Spleen (tissue), 11 donors: ENCODE data around the gene FUT8. TPM values are rescaled to one million over a fixed set of nuclear protein-coding genes. Genes with fewer than 3 reads are reported as not detected.
A peak's percentile ranks its signal among the peaks of the same experiment; 100 is the strongest.

Experiments
- DNase-seq: peaks from one replicate; pipeline ENCODE4 v3.0.0-alpha.2; 2020
- H3K27ac ChIP-seq, 8 donors: fragments of 200-600 bp; sonication (generic) in 7 of 8; 1 replicate in 4 of 8; 2 replicates in 4 of 8; pipeline versions ENCODE4 v1.5.0 to v1.8.0; 2016 to 2021; ENCODE audit warnings: inconsistent platforms in 4 of 8, mild to moderate bottlenecking in 4 of 8, moderate library complexity in 1 of 8
- H3K27me3 ChIP-seq, 7 donors: fragments of 200-600 bp; sonication (generic) in 6 of 7; replicated peaks in 1 of 7; 1 replicate in 4 of 7; 2 replicates in 3 of 7; pipeline versions ENCODE4 v1.5.0 to v1.8.0; 2016 to 2021; ENCODE audit warnings: inconsistent platforms in 3 of 7, mild to moderate bottlenecking in 1 of 7
- H3K36me3 ChIP-seq, 6 donors: fragments of 200-600 bp; sonication (generic) in 5 of 6; 1 replicate in 4 of 6; 2 replicates in 2 of 6; pipeline versions ENCODE4 v1.5.0 to v1.8.0; 2016 to 2021; ENCODE audit warnings: inconsistent platforms in 2 of 6
- H3K4me1 ChIP-seq, 6 donors: fragments of 200-600 bp; sonication (generic) in 5 of 6; 1 replicate in 3 of 6; 2 replicates in 3 of 6; pipeline versions ENCODE4 v1.5.0 to v1.8.0; 2016 to 2021; ENCODE audit warnings: inconsistent platforms in 3 of 6
- H3K4me3 ChIP-seq, 8 donors: fragments of 200-600 bp; sonication (generic) in 7 of 8; 1 replicate in 4 of 8; 2 replicates in 4 of 8; pipeline versions ENCODE4 v1.5.0 to v1.8.0; 2016 to 2021; ENCODE audit warnings: inconsistent platforms in 4 of 8, mild to moderate bottlenecking in 4 of 8, moderate library complexity in 2 of 8
- H3K9me3 ChIP-seq, 8 donors: fragments of 200-600 bp; sonication (generic) in 7 of 8; 1 replicate in 4 of 8; 2 replicates in 4 of 8; pipeline versions ENCODE4 v1.5.0 to v1.8.0; 2016 to 2021; ENCODE audit warnings: inconsistent platforms in 4 of 8
- POLR2A ChIP-seq, 3 donors: fragments of 450-650 bp; IDR thresholded peaks; one replicate each; pipeline ENCODE4 v1.5.1; 2017; ENCODE audit warnings: antibody characterized with exemption in 3 of 3, mild to moderate bottlenecking in 1 of 3
- POLR2AphosphoS5 ChIP-seq, 3 donors: sonication (generic); formaldehyde crosslinking; IDR thresholded peaks; one replicate each; pipeline ENCODE4 v1.5.1; 2017; ENCODE audit warnings: antibody characterized with exemption in 3 of 3
- WGBS, 5 donors: extraction: QIAGEN DNeasy Blood & Tissue Kit in 3 of 5; methylation state at CpG; one replicate each; pipeline versions ENCODE4 v1.1.5 to v1.1.7; 2013 to 2018; 5-methylcytosine and 5-hydroxymethylcytosine counted together
- intact Hi-C: fragments of 100-400 bp; cut with DNase I; formaldehyde crosslinking; loops from one replicate; pipeline ENCODE4 v1.15.0; 2023; ENCODE audit warnings: low total_unique reads
- polyA plus RNA-seq, 3 donors: library from polyadenylated mRNA; stranded (reverse); fragments of 200-250 nt; gene quantifications; one replicate each; pipeline ENCODE4 v1.2.1, GENCODE V29; 2013
- total RNA-seq, 7 donors: library from RNA; depleted of rRNA in 3 of 7; stranded (reverse); fragments of >200 nt in 3 of 7; fragmentation: NEBNext Ultra II Directional in 4 of 7; extraction: Animal tissue kit (Norgen Biotek cat#: 25700) in 4 of 7; gene quantifications; one replicate each; pipeline versions ENCODE4 v1.1.0 to v1.2.1, GENCODE V29; 2016 to 2021
- TF ChIP-seq, protein P1 (sequence below), 11 experiments: fragments of 200-600 bp in 7 of 11; fragments of 450-650 bp in 4 of 11; sonication (generic) in 4 of 11; IDR thresholded peaks in 8 of 11; conservative IDR thresholded peaks in 3 of 11; 1 replicate in 7 of 11; 2 replicates in 4 of 11; pipeline versions ENCODE4 v1.4.0 to v1.8.0; 2016 to 2021; ENCODE audit warnings: antibody characterized with exemption in 11 of 11, inconsistent platforms in 4 of 11, mild to moderate bottlenecking in 1 of 11
- donor health status: healthy with polysubstance abuse.
- donor health status: DM: no; HTN: no; CAD: no; lungs with moderate emphysema.
- donor health status: DM: no; HTN: no; CAD: no.
- donor health status: Bipolar disorder and iron deficiency.
- donor health status: healthy.
- donor health status: DM: no; HTN: no; CAD: no.
- donor health status: DM: yes; HTN: yes; CAD: no.

FUT8 gene
- total and polyA plus RNA-seq, 10 donors: 9.4 to 75.1 (median 53.0) TPM

DNA sequence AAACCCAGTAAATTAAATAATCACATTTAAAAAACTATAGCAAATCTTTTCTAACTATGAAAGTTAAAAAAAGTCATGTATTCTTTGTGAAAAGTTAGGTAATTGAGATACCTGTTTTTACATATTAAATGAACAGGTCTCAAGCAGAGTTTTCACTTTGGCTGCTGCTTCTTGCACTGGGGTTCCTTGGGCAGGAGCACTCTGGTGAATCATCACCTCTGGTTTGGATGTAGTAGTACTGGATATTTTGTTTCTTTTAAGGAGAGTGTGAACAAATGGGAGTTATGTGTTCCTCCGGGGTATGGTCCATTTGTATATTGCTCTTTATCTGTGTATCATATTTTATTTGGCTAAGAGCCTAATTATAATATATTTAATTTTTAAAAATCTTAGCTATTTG, 82.7 kb downstream of the FUT8 start:
- TF ChIP-seq, protein P1, sequence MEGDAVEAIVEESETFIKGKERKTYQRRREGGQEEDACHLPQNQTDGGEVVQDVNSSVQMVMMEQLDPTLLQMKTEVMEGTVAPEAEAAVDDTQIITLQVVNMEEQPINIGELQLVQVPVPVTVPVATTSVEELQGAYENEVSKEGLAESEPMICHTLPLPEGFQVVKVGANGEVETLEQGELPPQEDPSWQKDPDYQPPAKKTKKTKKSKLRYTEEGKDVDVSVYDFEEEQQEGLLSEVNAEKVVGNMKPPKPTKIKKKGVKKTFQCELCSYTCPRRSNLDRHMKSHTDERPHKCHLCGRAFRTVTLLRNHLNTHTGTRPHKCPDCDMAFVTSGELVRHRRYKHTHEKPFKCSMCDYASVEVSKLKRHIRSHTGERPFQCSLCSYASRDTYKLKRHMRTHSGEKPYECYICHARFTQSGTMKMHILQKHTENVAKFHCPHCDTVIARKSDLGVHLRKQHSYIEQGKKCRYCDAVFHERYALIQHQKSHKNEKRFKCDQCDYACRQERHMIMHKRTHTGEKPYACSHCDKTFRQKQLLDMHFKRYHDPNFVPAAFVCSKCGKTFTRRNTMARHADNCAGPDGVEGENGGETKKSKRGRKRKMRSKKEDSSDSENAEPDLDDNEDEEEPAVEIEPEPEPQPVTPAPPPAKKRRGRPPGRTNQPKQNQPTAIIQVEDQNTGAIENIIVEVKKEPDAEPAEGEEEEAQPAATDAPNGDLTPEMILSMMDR (IDR thresholded peaks at IDR 0.05 in 8 of 11, conservative IDR thresholded peaks at IDR 0.05 in 3 of 11): no peak
- TF ChIP-seq POLR2AphosphoS5 (IDR thresholded peaks at IDR 0.05): no peak
- no peak for TF ChIP-seq POLR2A (IDR thresholded peaks at IDR 0.05)
- Histone ChIP-seq H3K9me3 (peaks cover 0 to 18% (median 8%) of the 10 kb centered on the region in 8 donors), H3K4me3 (no peak overlapping the region), H3K4me1 (peaks cover 0 to 10% (median 0%) of the 10 kb centered on the region in 6 donors), H3K36me3 (no peaks in the 10 kb centered on the region), H3K27me3 (no peaks in the 10 kb centered on the region), H3K27ac (no peak overlapping the region)
- DNase-seq: no peak
- 94 to 100% (median 96%) methylated on average over 1 of the region's 1 CpG for WGBS, 5 donors
- intact Hi-C loops: no loop called here

- WGBS, 5 donors: 91 to 94% (median 92%) methylated on average over 6 of the region's 6 CpGs
- H3K27me3 ChIP-seq: no peaks in the 10 kb centered on the region
- no peak overlapping the region for H3K27ac ChIP-seq
- TF ChIP-seq POLR2AphosphoS5 (IDR thresholded peaks at IDR 0.05) (no peak), POLR2A (IDR thresholded peaks at IDR 0.05) (no peak)
- TF ChIP-seq, protein P1 (IDR thresholded peaks at IDR 0.05 in 8 of 11, conservative IDR thresholded peaks at IDR 0.05 in 3 of 11): no peak
- peaks cover 0 to 18% (median 8%) of the 10 kb centered on the region in 8 donors for H3K9me3 ChIP-seq
- DNase-seq: no peak
- H3K4me3 ChIP-seq: no peak overlapping the region
- no peaks in the 10 kb centered on the region for H3K36me3 ChIP-seq
- peaks cover 0 to 14% (median 3%) of the 10 kb centered on the region in 6 donors for H3K4me1 ChIP-seq
- intact Hi-C loops: no loop called here
Measured at GRCh38 chr14:65496178-65496993, 83.9 kb downstream of the FUT8 start.

- H3K4me1 ChIP-seq: peaks cover 0 to 18% (median 10%) of the 10 kb centered on the region in 6 donors
- DNase-seq: no peak
- no peaks in the 10 kb centered on the region for H3K27me3 ChIP-seq
- TF ChIP-seq POLR2A (IDR thresholded peaks at IDR 0.05) (no peak), POLR2AphosphoS5 (IDR thresholded peaks at IDR 0.05) (no peak)
- TF ChIP-seq, protein P1 (IDR thresholded peaks at IDR 0.05 in 8 of 11, conservative IDR thresholded peaks at IDR 0.05 in 3 of 11): no peak
- H3K9me3 ChIP-seq: peaks cover 0 to 14% (median 8%) of the 10 kb centered on the region in 8 donors
- no peak overlapping the region for H3K4me3 ChIP-seq
- no peak overlapping the region for H3K27ac ChIP-seq
- intact Hi-C loops: no loop called here
- H3K36me3 ChIP-seq: no peaks in the 10 kb centered on the region
Measured at GRCh38 chr14:65499138-65499537, 86.6 kb downstream of the FUT8 start.

DNA sequence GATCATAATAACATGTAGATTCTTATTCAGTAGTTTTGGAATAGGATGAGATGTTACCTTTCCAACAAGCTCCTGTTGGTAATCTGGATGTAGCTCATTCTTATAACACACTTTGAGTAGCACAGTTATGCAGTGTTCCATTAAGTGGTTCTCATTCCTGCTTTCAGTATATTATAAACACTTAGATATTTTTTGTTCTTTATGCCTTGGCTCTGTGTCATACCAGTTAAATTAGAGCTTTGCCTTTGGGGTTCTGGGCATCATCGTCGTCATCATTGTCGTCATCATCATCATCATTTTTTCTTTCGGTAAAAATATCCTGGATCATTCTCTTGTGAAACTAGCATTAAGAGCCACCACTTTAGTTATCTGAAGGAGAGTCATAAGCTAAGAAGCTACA, 87.5 kb downstream of the FUT8 start:
- TF ChIP-seq POLR2AphosphoS5 (IDR thresholded peaks at IDR 0.05): no peak
- TF ChIP-seq, protein P1 (IDR thresholded peaks at IDR 0.05 in 8 of 11, conservative IDR thresholded peaks at IDR 0.05 in 3 of 11): no peak
- no peak for TF ChIP-seq POLR2A (IDR thresholded peaks at IDR 0.05)
- H3K27ac ChIP-seq: peak overlapping the region in 1 of 8 donors; percentile 6
- H3K36me3 ChIP-seq: no peaks in the 10 kb centered on the region
- H3K4me3 ChIP-seq: no peak overlapping the region
- 86 to 96% (median 89%) methylated on average over 4 of the region's 4 CpGs for WGBS, 5 donors
- intact Hi-C loops: no loop called here
- no peak for DNase-seq
- peaks cover 0 to 18% (median 10%) of the 10 kb centered on the region in 6 donors for H3K4me1 ChIP-seq
- peaks cover 0 to 14% (median 8%) of the 10 kb centered on the region in 8 donors for H3K9me3 ChIP-seq
- H3K27me3 ChIP-seq: no peaks in the 10 kb centered on the region
